ENCODE data around the gene MYO18B.

GRCh38 chr22:25770333-25770732 lies 28.3 kb downstream of the MYO18B start:
- TF ChIP-seq CTCF (IDR thresholded peaks at IDR 0.05; ENCODE audit: insufficient read depth, low read depth, low read length), result no peak
- TF ChIP-seq EZH2 (IDR thresholded peaks at IDR 0.05; ENCODE audit: insufficient read depth, low read length), result no peak

All from astrocyte (in vitro differentiated cells and primary cell).